GM19099 (cell line): ENCODE data around the gene SHC2.

Experiments
- POLR2A ChIP-seq: IDR thresholded peaks from 3 replicates; pipeline ENCODE4 v1.6.1; 2011; ENCODE audit warnings: low read depth; ENCODE audit not compliant: insufficient read length; ENCODE audit errors: extremely low read depth

Gene SHC2

DNA sequence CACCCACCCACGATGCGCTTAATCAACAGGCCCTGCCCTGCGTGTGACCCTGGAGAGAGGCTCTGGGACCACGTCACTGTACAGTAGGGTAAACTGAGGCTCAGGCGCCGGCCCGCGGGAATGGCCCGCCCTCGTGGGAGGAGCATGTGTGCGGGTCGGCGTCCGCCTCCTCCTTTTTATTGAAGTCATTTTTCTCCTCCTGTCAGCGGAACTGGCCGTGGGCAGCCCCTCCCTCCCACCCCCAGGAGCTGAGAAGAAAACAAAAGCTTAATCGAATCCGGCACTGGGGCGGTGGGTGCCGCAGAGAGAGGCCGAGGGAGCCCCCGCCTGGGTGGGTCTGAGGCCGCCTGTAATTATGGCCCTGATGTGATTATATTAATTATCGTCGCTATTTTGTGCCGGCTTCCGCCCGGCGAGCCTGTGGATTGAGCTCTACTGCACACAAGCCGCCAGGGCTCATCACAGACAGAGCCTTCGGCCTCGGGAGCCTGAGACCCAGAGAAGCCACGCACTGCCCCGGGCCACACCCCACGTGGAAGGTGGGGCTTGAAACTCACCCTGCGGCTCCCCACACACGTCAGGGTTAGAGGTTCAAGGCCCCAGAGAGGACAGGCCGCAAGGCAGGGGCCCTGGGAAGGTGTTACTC, 58.8 kb downstream of the SHC2 start:
- no peak for TF ChIP-seq POLR2A

DNA sequence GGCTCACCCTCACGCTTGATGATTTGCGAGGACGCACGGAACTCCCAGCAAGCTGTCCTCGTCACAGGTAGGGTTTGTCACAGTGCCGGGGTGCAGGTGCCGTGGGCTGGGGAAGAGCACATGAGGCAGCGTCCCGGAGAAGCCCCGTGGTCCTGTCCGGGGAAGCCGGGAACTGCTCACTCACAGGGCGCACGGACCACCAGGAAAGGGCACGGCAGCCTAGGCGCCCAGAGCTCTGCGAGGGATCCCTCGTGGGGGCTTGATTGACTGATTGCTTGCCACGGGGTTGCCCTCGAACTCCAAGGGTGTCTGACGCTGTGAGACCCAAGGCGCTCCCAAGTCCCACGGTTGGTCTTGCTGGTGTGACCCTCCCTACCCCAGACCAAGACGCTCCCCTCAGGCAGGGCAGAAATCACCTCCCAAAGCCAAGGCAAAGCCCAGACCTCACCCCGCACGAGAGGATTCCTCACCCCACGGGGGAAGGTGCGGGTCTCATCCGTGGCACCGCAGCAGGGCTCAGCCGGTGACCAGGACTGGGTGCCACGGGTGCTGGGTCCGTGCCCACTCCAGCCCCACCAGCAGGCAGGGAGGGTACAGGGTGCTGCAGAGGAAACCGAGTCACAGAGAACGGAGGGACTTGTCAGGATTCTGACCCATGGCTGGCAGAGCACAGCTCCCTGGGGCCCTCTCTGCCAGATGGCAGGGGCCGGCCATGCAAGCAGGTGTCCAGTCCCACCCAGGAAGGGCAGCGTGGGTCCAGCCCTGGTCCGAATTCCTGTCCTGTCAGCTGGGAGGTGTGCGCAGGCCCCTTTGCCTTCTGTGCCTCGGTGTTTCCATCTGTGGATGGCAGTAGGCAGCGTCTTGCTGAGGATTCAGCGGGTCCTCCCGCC, 59.6 kb downstream of the SHC2 start:
- TF ChIP-seq POLR2A, result no peak

DNA sequence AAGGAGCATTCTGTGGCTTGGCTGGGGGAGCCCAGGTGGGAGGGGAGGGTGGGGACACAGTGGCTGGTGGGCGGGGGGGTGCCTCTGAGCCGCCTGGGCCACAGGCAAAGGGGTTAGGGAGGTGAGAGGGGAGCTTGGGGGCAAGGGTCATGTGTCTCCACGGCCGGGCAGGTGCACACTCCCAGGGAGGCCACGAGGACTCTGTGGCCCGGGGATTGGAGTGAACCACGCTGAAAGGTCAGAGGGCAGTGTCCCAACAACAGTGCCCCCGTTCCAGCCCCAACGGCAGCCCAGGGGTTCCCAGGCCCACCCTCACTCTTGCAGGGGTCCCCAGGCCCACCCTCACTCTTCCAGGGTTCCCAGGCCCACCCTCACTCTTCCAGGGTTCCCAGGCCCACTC, 61.5 kb downstream of the SHC2 start:
- TF ChIP-seq POLR2A, result no peak

DNA sequence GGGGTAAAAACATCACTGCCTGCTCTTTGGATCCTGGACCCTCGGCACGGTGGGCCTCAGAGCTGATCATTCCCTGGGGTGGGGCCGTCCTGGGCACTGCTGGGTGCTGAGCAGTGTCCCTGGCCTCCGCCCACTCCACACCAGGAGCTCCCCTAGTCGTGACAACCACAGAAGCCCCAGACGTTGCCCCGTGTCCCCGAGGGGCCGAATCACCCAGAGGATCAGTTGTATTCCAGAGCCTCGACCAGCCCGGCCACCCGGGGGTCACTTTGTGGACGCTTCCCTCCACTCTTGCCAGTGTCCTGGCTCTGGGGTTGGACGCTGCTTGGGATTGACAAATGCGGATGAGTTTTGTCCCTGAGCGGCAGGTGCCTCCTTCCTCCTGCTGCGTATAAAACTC, 62.1 kb downstream of the SHC2 start:
- no peak for TF ChIP-seq POLR2A

DNA sequence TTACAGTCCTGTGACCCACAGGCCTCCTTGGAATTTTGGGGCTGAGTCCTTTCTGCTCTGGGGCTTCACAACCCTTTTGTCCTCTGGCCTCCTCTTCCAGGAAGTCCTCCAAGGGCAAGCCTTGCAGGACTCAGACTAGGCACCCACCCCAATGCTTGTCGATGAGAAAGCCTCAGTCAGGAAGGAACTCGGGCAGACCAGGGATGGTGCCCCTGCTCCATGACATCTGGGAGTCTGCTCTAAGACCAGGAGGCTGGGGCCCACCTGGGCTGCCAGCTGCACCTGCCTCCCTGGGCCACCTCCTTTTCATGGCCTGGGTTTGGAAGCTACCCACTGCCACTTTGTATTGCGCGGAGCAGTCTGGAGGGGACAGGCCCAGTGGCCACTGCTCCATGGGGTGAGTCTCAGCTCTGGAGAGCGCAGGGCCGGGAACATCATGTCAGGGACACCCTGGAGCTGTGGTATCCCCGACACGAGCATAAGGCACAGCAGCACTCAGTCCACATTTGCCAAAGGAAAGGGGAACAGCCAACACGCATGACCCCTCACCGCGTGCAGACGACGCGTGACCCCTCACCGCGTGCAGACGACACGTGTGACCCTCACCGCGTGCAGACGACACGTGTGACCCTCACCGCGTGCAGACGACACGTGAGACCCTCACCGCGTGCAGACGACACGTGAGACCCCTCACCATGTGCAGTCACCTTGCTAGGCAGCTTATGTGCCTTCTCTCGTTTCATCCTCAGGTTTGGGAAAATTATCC, 62.7 kb downstream of the SHC2 start:
- TF ChIP-seq POLR2A, result no peak

DNA sequence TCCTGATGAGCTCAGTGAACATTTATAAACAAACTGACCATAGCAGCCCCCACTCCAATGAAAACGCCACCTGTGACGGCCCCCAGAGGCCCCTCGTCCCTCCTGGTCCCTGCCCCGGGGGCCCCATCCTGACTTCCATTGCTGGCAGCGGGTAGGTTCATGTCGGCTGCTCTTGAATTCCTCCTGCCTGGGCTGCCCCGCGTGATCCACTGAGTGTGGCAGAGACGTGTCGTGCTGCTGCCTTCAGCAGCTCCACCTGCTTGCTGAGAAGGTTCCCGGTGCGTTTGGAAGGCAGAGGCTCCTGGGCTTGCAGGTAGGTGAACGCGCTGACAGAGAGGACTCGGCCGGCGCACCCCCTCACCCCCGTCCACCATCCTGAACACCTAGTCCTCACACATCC, 63.5 kb downstream of the SHC2 start:
- TF ChIP-seq POLR2A, result no peak

DNA sequence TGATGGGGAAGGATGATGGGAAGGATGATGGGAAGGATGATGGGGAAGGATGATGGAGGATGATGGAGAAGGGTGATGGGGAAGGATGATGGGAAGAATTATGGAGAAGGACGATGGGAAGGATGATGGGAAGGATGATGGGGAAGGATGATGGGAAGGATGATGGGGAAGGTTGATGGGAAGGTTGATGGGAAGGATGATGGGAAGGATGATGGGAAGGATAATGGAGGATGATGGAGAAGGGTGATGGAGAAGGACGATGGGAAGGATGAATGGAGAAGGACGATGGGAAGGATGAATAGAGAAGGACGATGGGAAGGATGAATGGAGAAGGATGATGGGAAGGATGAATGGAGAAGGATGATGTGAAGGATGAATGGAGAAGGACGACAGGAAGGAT, 65.4 kb downstream of the SHC2 start:
- no peak for TF ChIP-seq POLR2A

DNA sequence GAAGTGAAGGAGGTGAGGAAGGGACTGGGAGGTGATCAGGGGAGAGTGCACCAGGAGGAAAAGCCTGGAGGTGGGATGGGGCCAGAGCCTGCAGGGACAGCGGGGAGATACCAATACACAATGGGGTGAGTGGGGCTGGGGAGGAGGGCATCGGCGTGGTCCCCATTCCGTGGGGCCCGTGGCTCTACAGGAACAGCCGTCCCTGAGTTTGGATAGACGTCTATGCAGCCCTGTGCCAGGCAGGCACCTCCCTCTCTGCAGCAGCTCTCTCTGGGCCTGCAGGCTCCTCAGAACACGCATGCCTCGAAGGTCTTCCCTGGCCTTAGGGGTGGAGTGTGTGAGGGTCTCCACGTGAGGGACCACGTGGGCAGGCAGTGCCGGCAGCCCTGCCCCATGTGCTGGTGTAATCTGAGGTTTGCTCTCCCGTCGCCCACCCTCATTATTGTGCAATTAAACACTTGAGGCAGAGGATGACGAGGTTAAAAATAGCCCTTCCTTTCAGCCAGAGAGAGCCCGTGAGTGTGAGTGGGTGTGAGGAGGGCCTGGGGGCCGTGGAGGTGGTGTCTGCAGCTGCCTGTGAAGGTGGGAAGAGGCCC, 68.4 kb downstream of the SHC2 start:
- no peak for TF ChIP-seq POLR2A

DNA sequence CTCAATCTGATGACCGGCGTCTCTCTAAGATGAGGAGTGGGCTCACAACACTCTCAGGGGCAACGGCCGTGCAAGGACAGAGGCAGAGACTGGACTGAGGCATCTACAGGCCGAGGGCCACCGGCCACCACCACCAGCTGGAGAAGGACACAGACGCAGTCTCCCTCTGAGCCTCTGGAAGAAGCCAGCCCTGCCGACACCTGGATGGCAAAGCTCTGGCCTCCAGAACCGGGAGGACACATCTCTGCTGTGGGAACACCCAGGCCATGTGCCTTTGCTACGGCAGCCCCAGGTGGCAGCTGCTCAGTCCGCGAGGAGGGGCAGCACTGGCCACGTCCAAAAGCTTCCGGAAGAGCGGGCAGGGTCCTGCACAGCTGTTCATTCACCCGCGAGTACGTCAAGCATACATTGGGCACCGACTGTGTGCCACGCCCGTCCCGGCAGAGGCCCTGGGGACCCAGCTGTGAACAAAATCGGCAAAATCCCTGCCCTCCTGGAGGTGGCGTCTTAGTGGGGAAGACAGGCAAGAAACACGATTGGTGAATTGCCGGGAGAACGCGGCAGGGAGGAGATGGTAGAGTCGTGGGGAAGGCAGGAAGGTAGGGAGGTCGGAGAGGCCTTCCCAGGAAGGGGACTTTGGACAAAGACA, 69.0 kb downstream of the SHC2 start:
- TF ChIP-seq POLR2A, result no peak

DNA sequence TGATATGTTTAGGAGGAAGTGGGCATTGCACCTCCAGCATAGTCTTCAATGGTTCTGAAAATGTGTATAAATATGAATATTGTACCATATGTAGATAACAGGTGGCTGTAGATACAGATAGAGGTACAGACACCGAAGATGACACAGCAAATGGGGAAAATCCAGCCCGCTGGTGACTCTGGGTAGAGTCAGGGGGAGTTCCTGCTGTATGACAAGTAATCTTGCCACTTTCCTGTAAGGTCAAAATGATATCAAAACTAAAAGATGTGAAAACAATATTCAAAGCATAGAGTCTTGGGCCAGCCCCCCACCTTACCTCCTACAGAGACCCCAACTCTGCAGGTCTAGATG, 69.7 kb downstream of the SHC2 start:
- no peak for TF ChIP-seq POLR2A

DNA sequence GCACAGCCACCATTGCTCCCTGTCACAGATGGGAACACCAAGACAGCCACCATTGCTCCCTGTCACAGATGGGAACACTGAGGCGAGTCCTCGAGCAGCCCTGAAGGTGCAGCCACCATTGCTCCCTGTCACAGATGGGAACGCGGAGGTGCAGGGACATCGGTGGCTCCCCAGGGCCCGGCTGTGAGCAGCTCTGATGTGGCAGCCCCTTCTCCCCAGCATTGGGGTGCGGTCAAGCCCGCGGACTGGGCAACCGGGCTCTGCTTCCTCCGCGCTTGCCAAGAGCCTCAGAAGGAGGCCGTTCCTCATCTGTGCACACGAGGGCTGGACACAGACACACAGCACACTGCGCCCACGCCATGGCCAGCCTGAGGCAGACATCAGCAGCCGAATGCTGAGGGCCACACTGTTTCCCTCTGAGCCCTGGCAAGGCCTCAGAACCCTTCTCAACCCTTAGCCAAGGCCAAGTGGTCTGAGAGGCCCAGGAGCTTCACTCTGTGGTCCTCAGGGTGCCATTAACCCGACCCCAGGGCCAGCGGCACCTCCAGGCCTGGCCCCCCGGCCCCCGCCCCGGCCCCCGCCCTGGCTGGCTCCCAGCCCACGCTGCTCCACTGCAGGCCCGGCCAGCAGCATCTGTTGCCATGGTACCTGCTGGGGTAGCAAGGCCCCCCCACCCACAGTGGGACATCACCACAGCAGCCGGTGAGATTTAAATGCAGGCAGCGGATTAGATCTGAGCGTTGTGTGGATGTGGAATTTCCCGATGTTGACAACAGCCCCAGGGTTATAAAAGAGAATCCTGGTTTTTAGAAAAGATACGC, 70.2 kb downstream of the SHC2 start:
- no peak for TF ChIP-seq POLR2A

DNA sequence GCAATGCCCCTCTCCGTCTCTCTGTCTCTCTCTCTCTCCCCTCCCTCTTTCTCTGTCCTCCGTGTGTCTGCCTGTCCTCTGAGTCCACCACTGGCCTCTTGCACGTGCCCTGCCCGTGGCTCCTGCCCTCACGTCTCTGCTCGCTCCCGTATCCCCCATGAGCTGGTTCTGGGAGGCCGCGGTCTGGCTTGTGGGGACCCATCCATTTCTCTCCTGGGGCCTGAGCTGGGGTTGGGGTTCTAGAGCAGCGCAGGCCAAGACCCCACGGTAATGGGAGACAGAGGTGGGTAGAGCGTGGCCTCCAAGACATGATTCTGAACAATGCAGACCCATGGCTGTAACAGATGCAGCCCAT, 70.9 kb downstream of the SHC2 start:
- no peak for TF ChIP-seq POLR2A

DNA sequence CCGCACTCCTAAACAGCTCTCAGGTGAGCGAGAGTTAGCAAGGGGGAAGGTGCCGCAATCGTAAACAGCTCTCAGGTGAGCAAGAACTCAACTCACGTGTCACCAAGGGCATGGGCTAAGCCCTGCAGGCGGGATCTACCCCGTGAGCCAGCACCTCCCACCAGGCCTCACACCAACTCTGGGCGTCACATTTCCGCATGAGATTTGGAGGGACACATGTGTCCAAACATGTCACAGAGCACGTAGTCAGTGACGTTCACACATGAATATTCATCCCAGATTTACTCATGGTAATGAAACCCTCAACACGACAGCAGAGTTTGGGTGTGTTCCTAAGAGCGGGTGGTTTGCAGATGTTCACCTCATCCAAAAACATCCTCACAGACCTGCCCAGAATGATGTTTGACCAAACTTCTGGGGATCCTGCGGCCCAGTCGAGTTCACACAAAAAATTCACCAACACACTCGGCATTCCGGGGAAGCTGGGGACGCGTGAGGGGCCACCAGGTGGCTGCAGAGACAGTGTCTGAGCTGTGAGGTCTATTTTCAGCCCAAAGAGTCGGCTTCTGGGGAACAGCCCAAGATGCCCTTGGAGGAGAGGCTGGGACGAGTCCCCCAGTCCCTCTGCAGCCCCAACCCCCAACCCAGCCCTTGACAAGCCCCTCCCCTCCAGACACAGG, 71.4 kb downstream of the SHC2 start:
- no peak for TF ChIP-seq POLR2A

DNA sequence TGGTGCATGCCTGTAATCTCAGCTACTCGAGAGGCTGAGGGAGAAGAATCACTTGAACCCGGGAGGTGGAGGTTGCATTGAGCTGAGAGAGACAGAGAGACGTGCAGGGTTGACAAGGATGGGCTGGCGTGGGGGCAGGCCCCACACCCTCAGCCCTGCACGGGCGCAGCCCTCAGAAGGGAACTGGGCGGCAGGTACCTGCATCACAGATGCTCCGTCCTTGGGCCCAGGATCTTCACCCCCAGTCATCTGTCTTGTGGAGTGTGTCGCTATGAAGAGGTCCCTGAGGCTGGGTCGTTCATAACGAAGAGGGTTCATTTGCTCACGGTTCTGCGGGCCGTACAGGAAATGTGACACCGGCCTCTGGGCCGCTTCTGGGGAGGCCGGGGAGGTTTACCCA, 72.1 kb downstream of the SHC2 start:
- no peak for TF ChIP-seq POLR2A
